GM18505 (cell line): Measurements from ENCODE around the gene RNU5B-1.

Source experiments
- ATAC-seq: cut with Tn5 transposase; IDR thresholded peaks from one replicate; pipeline ENCODE4 v1.9.1; 2021; ENCODE audit not compliant: unreplicated experiment
- POLR2A ChIP-seq: IDR thresholded peaks from 4 replicates; pipeline ENCODE4 v1.6.1; 2011; ENCODE audit warnings: borderline replicate concordance; ENCODE audit not compliant: insufficient read depth, insufficient read length; ENCODE audit errors: extremely low read depth

The RNU5B-1 gene

DNA sequence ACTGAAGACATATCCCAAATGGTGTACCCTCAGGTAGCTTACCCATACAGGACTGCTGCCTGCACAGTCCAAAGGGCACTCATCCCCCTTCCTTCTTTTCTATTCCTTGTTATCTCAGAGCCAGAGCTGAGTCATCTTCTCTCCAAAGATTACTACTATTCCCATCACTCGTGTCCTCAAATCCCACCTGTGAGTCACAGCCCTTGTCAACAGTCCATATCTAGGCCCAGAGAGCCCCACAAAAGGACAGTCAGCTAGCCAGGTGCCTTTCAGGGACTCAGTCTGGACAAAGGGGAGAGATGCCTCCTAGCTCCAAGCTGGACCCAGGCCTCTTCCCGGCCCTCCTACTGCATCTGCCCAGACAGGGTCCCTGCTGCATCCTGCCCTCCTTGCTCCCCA, 28.8 kb upstream of the RNU5B-1 start:
- TF ChIP-seq POLR2A = no peak
- no peak for ATAC-seq

DNA sequence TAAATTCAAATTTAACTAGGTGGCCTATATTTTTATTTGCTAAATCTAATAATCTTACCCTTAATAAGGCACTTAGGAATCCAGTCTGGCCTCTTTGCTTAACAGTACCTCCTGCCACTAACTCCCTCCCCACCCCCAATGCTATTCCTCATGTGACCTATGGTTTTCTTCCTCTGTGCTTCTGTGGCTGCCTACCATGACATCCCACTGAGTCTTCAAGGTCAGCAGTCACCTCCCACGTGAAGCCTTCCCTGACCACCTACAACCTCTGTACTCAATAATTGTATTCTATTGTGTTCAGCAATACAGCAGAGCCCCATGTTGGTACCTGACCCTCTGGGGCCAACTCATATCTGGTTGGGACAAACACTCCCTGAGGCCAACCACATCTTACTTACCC, 27.5 kb upstream of the RNU5B-1 start:
- TF ChIP-seq POLR2A = no peak
- no peak for ATAC-seq

DNA sequence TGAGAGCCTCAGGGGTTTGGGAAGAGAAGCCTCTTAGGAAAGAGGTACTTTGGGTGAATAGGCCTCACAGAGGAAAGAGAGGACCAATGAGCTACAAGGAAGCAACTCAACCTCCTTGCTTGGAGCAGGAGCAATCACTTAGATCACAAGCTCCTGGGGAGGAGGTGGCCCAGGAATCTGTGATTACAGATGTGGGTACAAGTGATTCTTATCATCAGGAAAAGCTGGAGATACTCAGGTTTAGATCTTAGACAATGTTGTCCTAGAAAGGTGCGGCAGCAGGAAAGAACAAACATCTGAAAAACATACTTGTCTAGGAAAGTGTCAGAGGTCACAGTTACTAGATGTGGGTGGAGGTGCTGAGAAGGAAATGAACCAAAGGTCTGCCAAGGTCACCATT, 26.0 kb upstream of the RNU5B-1 start:
- TF ChIP-seq POLR2A = no peak
- ATAC-seq = no peak

DNA sequence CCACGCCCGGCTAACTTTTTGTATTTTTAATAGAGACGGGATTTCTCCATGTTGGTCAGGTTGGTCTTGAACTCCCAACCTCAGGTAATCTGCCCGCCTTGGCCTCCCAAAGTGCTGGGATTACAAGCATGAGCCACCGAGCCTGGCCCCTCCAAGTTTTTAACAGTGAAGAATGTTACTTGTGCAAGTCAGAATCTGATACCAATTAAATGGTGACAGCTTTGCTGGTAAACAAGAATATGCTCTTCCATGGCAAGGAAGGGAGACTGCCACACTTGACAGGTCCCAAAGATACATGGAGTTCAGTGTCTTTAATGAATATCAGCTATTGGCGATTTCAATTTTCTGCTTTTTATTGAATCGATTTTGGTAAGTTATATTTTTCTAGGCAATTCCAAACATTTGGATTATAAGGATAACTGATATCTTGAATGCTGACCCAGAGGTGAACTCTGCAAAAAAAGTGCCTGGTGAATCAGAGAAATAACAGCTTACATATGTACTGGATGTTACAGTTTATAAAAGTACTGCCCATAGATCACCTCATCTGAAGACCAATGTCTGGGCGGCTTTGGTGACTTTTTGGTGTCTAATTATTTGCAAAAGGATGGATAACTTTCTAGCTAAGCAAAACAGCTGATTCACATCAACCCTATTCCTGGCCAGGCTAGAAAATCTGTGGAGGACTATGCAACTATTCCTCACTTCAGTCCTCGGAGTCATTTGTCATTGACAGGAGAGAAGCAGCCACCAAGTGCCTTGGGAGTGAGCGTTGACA, 19.0 kb upstream of the RNU5B-1 start:
- TF ChIP-seq POLR2A = no peak
- no peak for ATAC-seq

DNA sequence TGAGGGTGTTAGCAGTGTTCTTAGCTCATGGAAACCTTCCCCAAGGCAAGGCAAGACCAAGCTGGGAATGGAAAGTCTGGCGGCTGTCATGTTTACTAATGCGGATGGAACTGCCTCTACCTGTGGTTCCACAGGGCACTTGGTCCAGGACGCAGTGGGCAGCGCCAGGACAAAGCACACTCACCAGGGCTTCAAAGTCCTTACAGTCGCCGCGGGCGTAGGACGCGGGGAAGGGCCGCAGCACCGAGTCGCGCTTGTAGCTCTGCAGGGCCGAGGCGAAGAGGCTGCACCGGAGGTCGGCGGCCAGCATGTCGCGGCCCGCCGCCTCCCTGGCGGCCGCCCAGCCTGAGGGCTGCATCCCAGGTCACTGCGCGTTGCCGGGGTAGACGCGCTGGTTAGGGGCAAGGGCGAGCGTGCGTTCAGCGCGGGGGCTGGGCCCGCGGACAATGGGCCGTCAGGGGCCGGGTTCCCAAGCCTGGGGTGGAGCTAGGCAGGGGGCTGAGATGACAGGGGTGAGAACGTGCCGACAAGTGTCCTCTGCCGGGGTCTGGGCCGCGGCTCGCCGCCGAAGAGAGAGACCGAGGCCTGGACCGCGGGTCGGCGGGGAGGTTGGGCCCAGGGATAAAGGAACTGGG, 18.3 kb upstream of the RNU5B-1 start:
- peak; percentile 33 for ATAC-seq
- no peak for TF ChIP-seq POLR2A

DNA sequence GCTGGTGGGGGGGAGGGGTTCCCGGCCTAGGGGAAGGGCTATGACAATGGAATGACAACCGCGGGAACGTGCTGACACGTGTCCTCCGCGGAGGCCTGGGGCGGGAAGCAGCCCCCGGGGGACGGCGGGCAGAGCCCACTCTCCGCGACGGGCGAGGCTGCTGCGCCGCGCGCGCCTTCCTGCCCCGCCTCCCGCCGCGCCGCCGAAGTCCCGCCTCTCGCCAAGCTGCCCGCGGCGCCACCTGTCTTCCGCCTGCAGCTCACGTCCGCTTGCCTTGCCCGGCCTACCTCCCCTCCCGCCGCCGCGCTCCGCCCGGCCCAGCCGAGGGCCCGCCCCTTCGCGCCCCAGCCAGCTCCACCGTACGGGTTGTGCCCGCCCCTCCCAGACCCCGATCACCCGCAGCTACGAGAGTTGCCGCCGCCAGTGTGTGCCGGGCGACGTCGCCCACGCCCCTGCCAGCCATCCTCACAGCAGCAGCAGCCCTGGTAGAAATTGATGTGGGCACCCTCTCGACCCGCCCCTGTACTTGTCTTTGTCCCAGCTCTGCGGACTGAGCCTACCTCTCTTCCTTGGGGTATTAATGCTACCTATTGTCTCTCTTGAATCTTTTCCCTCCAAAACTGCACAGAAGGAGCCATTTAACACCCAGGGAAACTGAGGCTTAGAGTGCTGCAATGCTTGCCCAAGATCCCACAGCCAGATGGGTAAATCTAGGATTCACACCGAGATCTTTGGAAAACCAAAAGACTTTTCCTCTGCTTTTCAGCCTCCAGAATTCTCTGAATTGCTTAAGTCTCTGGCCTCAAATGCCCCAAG, 17.6 kb upstream of the RNU5B-1 start, which contains the start of gene PARP16:
Gene PARP16 (minus strand): TSS at position 180 of the 816 bp plus-strand sequence. CDS start 457 bp downstream, outside the sequence.
- peak; percentile 69 for TF ChIP-seq POLR2A
- ATAC-seq = peak; percentile 92

DNA sequence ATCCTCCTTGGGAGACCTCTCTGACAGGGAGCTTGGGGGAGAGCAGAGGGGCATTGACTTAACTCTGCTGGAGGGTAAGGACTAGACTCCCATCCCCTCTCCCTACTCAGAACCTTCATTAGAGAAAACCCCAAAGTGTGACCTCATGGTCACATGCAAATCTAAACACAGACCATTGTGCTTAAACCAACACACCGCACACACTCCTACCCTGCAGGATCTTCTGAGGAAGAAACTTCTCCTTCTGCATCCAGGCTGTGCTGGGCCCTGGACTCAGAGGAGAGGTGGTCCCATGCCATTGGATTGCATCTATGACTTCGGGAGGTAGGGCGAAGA, 17.0 kb upstream of the RNU5B-1 start:
- no peak for ATAC-seq
- no peak for TF ChIP-seq POLR2A

DNA sequence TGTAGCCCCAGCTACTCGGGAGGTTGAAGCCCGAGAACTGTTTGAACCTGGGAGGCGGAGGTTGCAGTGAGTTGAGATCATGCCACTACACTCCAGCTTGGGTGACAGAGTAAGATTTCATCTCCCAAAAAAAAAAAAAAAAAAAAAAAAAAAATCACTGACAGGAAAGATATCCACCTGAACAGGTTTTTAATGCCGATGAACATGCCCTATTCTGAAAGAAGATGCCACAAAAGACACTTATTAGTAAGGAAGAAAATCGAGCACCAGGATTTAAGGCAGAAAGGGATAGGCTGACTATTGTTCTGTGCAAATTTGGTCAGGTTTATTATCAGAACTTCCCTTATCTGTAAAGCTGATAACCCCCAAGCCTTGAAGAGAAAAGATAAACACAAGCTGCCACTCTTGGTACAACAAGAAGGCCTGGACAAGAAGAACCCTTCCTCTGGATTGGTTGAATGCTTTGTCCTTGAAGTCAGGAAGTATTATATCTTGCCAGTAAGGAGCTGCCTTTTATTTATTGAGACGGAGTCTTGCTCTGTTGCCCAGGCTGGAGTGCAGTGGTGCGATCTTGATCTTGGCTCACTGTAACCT, 15.1 kb upstream of the RNU5B-1 start:
- ATAC-seq = no peak
- TF ChIP-seq POLR2A = no peak

DNA sequence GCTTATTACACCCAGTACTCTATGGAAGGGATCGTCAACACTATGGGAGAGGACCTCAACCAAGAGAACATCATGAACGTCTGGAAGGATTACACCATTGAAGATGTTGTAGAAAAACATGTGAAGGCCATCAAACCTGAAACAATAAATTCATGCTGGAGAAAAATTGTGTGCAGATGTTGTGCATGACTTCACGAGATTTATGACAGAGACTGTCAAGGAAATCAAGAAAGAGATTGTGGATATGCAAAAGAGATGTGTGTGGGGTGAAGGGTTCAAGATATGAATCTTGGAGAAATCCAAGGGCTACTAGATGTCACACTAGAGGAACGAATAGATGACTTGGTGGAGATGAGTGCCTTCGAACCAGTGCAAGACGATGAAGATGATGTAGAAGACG, 14.2 kb upstream of the RNU5B-1 start:
- no peak for ATAC-seq
- TF ChIP-seq POLR2A = no peak

DNA sequence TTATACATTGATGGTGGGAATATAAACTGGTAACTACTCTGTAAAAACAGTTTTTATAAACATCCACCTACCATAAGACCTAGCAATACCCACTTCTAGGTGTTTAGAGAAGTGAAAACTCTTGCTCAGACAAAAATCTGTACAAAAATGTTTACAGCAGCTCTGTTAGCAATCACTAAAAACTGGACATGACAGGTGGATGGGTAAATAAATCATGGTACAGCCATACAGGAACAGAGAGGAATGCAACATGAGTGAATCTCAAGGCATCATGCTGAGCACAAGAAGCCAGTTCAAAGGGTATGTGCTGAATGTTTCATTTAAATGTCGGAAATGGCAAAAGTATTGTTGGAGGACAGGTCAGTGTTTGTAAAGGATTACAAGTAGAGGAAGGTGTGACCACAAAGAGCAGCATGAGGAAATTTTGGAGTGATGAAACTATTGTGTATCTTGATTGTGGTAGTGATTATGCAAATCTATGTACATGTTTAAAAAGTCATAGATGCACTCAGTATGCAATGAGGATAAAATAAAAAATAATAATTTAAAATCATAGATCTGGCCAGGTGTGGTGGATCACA, 11.4 kb upstream of the RNU5B-1 start:
- no peak for TF ChIP-seq POLR2A
- ATAC-seq = no peak

DNA sequence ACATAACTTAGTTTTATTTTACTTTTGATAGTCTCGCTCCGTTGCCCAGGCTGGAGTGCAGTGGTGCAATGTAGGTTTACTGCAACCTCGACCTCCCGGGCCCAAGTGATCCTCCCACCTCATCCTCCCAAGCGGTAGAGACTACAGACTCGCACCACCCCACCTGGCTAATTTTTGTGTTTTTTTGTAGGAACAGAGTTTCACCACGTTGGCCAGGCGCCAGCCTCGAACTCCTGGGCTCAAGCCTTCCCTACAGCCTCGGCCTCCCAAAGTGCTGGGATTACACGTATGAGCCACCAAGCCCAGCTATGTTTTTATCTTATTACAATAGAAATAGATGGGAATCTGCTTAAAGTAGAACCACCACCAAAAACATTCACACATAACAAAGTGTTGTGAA, 5.7 kb upstream of the RNU5B-1 start:
- no peak for TF ChIP-seq POLR2A
- ATAC-seq = no peak

DNA sequence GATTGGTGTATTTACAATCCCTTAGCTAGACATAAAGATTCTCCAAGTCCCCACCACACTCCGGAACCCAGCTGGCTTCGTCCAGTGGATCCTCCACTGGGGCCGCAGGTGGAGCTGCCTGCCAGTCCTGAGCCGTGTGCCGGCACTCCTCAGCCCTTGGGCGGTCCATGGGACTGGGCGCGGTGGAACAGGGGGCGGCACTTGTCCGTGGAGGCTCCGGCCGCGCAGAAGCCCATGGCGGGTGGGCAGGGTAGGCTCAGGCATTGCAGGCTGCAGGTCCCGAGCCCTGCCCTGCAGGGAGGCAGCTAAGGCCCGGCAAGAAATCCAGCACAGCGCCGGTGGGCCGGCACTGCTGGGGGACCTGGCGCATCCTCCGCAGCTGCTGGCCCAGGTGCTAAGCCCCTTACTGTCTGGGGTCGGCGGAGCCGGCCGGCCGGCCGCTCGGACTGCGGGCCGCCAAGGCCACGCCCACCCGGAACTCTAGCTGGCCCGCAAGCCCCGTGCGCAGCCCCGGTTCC, 3.5 kb upstream of the RNU5B-1 start:
- TF ChIP-seq POLR2A = no peak
- ATAC-seq = no peak

DNA sequence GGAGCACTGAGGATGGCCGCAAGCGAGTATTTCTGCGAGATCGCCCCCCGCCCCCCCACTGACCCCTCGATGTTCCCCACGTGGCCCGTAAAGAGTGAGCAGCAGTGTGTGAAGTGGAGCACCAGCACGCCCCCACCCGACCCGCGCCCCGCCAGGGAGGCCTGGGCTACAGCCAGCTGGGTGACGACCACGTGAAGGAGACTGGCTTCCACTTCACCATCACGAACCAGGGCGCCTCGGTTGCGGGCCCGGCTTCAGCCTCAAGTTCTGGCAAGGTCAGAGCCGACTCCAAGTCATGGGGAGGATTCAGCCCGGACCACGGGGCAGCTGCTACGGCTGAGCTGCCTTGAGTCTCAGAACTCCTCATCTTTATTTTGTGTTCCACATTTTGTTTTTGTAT, 2.4 kb upstream of the RNU5B-1 start:
- no peak for ATAC-seq

More for the DNA sequence above, 2.4 kb upstream of the RNU5B-1 start:
- TF ChIP-seq POLR2A = no peak
